OCI-LY1 (cell line): ENCODE data around the gene LTA4H.
A peak's percentile ranks its signal among the peaks of the same experiment; 100 is the strongest.

Experiments used
- H2AFZ ChIP-seq: fragments of 200-600 bp; sonication (generic), shearing (Covaris generic); 2 replicates; pipeline ENCODE4 v1.6.0; 2014; ENCODE audit warnings: antibody characterized with exemption, mild to moderate bottlenecking, low read length
- H3F3A ChIP-seq: fragments of 200-600 bp; sonication (generic), shearing (Covaris generic); 2 replicates; pipeline ENCODE4 v1.6.0; 2014; ENCODE audit warnings: mild to moderate bottlenecking, antibody characterized with exemption, low read length, moderate library complexity; ENCODE audit not compliant: insufficient read depth
- H3K27ac ChIP-seq: fragments of 200-600 bp; sonication (generic); 2 replicates; pipeline ENCODE4 v1.5.1; 2014; ENCODE audit warnings: low read length, mixed run types, mild to moderate bottlenecking, low read depth; ENCODE audit not compliant: poor library complexity, severe bottlenecking
- H3K27me3 ChIP-seq: fragments of 200-600 bp; sonication (generic); 2 replicates; pipeline ENCODE4 v1.6.0; 2014; ENCODE audit warnings: antibody characterized with exemption, mild to moderate bottlenecking, low read length, moderate library complexity; ENCODE audit not compliant: insufficient read depth
- H3K36me3 ChIP-seq: fragments of 200-600 bp; sonication (generic); 2 replicates; pipeline ENCODE4 v1.6.1; 2014; ENCODE audit warnings: mild to moderate bottlenecking, antibody characterized with exemption, low read length, moderate library complexity, mixed read lengths; ENCODE audit not compliant: insufficient read depth
- H3K4me1 ChIP-seq: fragments of 200-600 bp; sonication (generic); 2 replicates; pipeline ENCODE4 v1.5.1; 2014; ENCODE audit warnings: mild to moderate bottlenecking, low read length, moderate library complexity; ENCODE audit not compliant: insufficient read depth, severe bottlenecking
- H3K4me2 ChIP-seq: fragments of 200-600 bp; sonication (generic), shearing (Covaris generic); 2 replicates; pipeline ENCODE4 v1.6.1; 2014; ENCODE audit warnings: low read length
- H3K4me3 ChIP-seq: fragments of 200-600 bp; sonication (generic); 2 replicates; pipeline ENCODE4 v1.5.1; 2014; ENCODE audit warnings: low read length, low read depth, mild to moderate bottlenecking, mixed read lengths; ENCODE audit not compliant: poor library complexity, severe bottlenecking
- H3K79me2 ChIP-seq: fragments of 200-600 bp; shearing (Covaris generic); 2 replicates; pipeline ENCODE4 v1.6.1; 2016; ENCODE audit warnings: mixed run types, low read length, mixed read lengths; ENCODE audit not compliant: insufficient read depth
- H3K9ac ChIP-seq: fragments of 200-600 bp; sonication (generic), shearing (Covaris generic); 2 replicates; pipeline ENCODE4 v1.6.1; 2014; ENCODE audit warnings: mild to moderate bottlenecking, low read length, mixed read lengths
- H3K9me2 ChIP-seq: fragments of 200-600 bp; sonication (generic), shearing (Covaris generic); 2 replicates; pipeline ENCODE4 v1.6.1; 2014; ENCODE audit warnings: low read depth, mild to moderate bottlenecking, low read length, mixed read lengths
- H3K9me3 ChIP-seq: fragments of 200-600 bp; shearing (Covaris generic); 2 replicates; pipeline ENCODE4 v1.6.1; 2014; ENCODE audit warnings: low read length, mixed read lengths
- H4K20me1 ChIP-seq: fragments of 200-600 bp; sonication (generic), shearing (Covaris generic); 2 replicates; pipeline ENCODE4 v1.6.0; 2016; ENCODE audit warnings: mild to moderate bottlenecking, low read length; ENCODE audit not compliant: insufficient read depth
- EZH2 ChIP-seq: fragments of 200-600 bp; sonication (generic), shearing (Covaris generic); IDR thresholded peaks from 2 replicates; pipeline ENCODE4 v1.8.0; 2017; ENCODE audit warnings: borderline replicate concordance, mixed run types, mild to moderate bottlenecking, antibody characterized with exemption, low read length, moderate library complexity, mixed read lengths
- TF ChIP-seq, protein P1 (sequence below): fragments of 200-600 bp; sonication (generic), shearing (Covaris generic); IDR thresholded peaks from 2 replicates; pipeline ENCODE4 v1.5.1; 2017; ENCODE audit warnings: mild to moderate bottlenecking, antibody characterized with exemption, low read length, moderate library complexity, mixed read lengths

The LTA4H gene

DNA sequence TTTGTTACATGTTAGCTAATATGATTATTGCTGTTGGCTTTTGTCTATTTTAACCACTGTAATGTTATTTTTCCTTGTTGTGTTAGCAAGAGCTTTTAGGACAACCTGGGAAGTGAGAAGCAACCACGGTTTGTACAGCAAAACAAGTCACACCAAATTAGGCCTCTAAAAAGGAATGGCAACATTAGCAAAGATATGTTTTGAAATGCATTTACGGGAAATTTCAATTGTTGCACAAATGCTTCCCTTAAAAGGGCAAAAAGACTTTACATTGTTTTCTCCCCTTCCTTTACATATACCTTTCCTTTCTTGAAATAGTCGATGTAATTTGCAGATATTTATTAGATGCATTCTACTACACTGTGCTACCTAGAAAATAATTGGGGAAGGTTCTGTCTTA, 4.1 kb upstream of the LTA4H start:
- no peak overlapping the region for H3K9ac ChIP-seq
- no peaks in the 10 kb centered on the region for H4K20me1 ChIP-seq
- no peak overlapping the region for H3K4me3 ChIP-seq
- no peaks in the 10 kb centered on the region for H3K27me3 ChIP-seq
- no peaks in the 10 kb centered on the region for H3K36me3 ChIP-seq
- no peak overlapping the region for H3K4me2 ChIP-seq
- TF ChIP-seq, protein P1, sequence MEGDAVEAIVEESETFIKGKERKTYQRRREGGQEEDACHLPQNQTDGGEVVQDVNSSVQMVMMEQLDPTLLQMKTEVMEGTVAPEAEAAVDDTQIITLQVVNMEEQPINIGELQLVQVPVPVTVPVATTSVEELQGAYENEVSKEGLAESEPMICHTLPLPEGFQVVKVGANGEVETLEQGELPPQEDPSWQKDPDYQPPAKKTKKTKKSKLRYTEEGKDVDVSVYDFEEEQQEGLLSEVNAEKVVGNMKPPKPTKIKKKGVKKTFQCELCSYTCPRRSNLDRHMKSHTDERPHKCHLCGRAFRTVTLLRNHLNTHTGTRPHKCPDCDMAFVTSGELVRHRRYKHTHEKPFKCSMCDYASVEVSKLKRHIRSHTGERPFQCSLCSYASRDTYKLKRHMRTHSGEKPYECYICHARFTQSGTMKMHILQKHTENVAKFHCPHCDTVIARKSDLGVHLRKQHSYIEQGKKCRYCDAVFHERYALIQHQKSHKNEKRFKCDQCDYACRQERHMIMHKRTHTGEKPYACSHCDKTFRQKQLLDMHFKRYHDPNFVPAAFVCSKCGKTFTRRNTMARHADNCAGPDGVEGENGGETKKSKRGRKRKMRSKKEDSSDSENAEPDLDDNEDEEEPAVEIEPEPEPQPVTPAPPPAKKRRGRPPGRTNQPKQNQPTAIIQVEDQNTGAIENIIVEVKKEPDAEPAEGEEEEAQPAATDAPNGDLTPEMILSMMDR: no peak
- no peak for TF ChIP-seq EZH2
- H3K9me3 ChIP-seq: no peaks in the 10 kb centered on the region
- no peaks in the 10 kb centered on the region for H3K9me2 ChIP-seq
- H3K4me1 ChIP-seq: peaks cover 26% of the 10 kb centered on the region
- peaks cover 5% of the 10 kb centered on the region; the same call in 1 of the 2 replicates for H3K79me2 ChIP-seq
- no peak overlapping the region for H2AFZ ChIP-seq
- no peaks in the 10 kb centered on the region for H3F3A ChIP-seq
- no peak overlapping the region for H3K27ac ChIP-seq

DNA sequence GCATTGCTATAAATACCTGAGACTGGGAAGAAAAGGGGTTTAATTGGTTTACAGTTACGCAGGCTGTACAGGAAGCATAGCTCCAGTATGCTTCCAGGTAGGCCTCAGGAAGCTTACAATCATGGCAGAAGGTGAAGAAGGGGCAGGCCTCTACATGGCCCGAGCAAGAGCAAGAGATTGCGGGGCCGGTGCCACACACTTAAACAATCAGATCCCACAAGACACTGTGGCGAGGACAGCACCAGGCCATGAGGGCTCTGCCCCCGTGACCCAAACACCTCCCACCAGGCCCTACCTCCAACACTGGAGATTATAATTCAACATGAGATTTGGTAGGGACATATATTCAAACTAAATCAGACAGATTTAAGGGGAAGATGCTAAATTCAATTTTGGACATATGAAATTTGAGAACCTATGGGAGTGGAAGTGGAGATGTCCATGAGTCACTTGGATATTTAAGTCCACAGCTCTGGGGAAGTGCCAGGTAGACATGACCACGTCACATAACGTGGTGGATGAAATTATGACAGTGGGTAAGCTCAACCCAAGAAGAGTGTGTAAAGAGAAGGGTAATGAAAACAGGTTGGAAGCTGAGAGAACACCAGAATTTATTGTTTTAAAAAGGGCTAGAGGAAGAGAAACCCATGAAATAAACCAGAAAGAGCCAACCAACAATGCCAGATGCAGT, 1.5 kb upstream of the LTA4H start:
- H3K9ac ChIP-seq: no peak overlapping the region
- H3K27me3 ChIP-seq: no peaks in the 10 kb centered on the region
- peaks cover 16% of the 10 kb centered on the region for H3K79me2 ChIP-seq
- H3K4me3 ChIP-seq: no peak overlapping the region
- peak overlapping the region; percentile 51 for H3K27ac ChIP-seq
- H3K4me2 ChIP-seq: peak overlapping the region; percentile 40
- peaks cover 47% of the 10 kb centered on the region for H3K4me1 ChIP-seq
- no peaks in the 10 kb centered on the region for H3K36me3 ChIP-seq
- H2AFZ ChIP-seq: no peak overlapping the region
- no peaks in the 10 kb centered on the region for H3K9me3 ChIP-seq
- no peaks in the 10 kb centered on the region for H4K20me1 ChIP-seq
- TF ChIP-seq, protein P1: no peak
- no peak for TF ChIP-seq EZH2
- no peaks in the 10 kb centered on the region for H3F3A ChIP-seq
- no peaks in the 10 kb centered on the region for H3K9me2 ChIP-seq

DNA sequence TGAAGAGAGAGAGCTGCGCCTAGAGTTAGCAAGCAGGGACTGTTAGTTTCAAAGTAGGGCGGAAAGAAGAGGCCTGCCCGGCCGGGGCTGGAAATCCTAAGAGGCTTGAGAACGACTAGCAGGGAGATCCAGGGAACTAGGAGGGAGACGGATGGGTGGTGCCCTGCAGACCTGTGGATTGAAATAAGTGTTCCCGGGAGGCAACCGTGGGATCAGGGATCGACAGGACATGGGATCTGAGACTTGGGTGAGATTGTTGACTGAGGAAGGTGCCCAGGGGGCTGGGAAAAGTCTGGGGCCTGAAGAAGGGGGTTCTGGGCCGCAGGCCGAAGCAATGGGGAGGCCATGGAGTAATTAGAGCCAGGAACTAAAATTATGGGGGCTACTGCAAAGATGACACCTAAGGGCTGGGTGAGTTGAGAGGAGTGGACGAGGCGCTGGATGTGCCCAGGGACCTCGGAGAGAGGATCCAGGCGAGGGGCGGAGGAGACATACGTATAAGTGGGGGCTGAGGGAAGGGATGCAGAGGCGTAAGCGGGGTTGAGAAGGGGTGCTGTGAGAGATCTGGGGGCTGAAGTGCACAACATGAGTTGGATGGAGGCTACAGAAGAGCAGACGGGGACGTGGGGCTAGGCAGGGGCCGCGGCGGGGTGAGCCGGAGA, 635 bp downstream of the LTA4H start:
- TF ChIP-seq EZH2: no peak
- TF ChIP-seq, protein P1: no peak
- Histone ChIP-seq H4K20me1 (no peaks in the 10 kb centered on the region), H3K27ac (no peak overlapping the region), H3K4me1 (peaks cover 48% of the 10 kb centered on the region), H3K9me3 (no peaks in the 10 kb centered on the region), H3K4me2 (peak overlapping the region; percentile 99), H3K4me3 (peak overlapping the region; percentile 73), H3K27me3 (no peaks in the 10 kb centered on the region), H3K9me2 (no peaks in the 10 kb centered on the region), H3K79me2 (peaks cover 16% of the 10 kb centered on the region), H3K36me3 (no peaks in the 10 kb centered on the region), H2AFZ (no peak overlapping the region), H3K9ac (peak overlapping the region; percentile 68), H3F3A (no peaks in the 10 kb centered on the region)
